ENCODE data around the gene WDR27.

DNA sequence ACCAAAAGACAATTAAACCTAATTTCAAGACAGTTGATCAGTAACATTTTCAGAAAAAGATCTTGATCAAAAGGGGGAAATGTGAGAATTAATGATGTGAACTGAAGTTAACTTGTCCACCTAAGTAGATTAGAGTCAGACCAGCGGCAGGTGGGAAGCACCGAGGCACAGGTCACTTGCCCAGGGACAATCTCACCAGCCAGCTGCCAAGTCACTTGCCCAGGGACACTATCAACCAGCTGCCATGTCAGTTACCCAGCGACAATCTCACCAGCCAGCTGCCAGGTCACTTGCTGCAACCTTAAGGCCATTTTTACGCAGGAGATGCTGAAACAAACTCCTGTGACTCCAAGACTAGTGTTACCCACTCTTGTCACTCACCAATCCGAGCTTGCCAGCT, 260.5 kb downstream of the WDR27 start:
- TF ChIP-seq E2F8 (IDR thresholded peaks at IDR 0.05; ENCODE audit: low read depth, partially characterized antibody) (no peak), RAD21 (IDR thresholded peaks at IDR 0.05; ENCODE audit: insufficient read depth, low read depth, low read length) (no peak), SIX5 (IDR thresholded peaks at IDR 0.05; ENCODE audit: low read depth, low read length, severe bottlenecking) (no peak), RB1 (IDR thresholded peaks at IDR 0.05; ENCODE audit: borderline replicate concordance) (no peak), EGR1 (IDR thresholded peaks at IDR 0.05; ENCODE audit: borderline replicate concordance in 1 of 2, low read depth in 2 of 2, low read length in 2 of 2) (no peak), ZNF274 (IDR thresholded peaks at IDR 0.05; ENCODE audit: insufficient read depth, insufficient read length) (no peak), TCF12 (IDR thresholded peaks at IDR 0.05; ENCODE audit: low read depth, low read length) (no peak), POLR2A (IDR thresholded peaks at IDR 0.05; ENCODE audit: low read depth, low read length) (no peak), WRNIP1 (IDR thresholded peaks at IDR 0.05; ENCODE audit: borderline replicate concordance, low read depth, low read length) (no peak), EP300 (IDR thresholded peaks at IDR 0.05; ENCODE audit: borderline replicate concordance in 1 of 2, control insufficient read depth in 1 of 2, low read depth in 2 of 2, low read length in 2 of 2) (no peak)
- TF ChIP-seq, protein P1, sequence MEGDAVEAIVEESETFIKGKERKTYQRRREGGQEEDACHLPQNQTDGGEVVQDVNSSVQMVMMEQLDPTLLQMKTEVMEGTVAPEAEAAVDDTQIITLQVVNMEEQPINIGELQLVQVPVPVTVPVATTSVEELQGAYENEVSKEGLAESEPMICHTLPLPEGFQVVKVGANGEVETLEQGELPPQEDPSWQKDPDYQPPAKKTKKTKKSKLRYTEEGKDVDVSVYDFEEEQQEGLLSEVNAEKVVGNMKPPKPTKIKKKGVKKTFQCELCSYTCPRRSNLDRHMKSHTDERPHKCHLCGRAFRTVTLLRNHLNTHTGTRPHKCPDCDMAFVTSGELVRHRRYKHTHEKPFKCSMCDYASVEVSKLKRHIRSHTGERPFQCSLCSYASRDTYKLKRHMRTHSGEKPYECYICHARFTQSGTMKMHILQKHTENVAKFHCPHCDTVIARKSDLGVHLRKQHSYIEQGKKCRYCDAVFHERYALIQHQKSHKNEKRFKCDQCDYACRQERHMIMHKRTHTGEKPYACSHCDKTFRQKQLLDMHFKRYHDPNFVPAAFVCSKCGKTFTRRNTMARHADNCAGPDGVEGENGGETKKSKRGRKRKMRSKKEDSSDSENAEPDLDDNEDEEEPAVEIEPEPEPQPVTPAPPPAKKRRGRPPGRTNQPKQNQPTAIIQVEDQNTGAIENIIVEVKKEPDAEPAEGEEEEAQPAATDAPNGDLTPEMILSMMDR (IDR thresholded peaks at IDR 0.05 in 2 of 3, conservative IDR thresholded peaks at IDR 0.05 in 1 of 3; ENCODE audit: control insufficient read depth in 2 of 3, extremely low read depth in 1 of 3, insufficient read depth in 1 of 3, low read depth in 3 of 3, low read length in 3 of 3) = no peak
